ENCODE results near the gene EMC6. TPM values are rescaled to one million over a fixed set of nuclear protein-coding genes. Genes with fewer than 3 reads are reported as not detected.
A peak's percentile ranks its signal among the peaks of the same experiment; 100 is the strongest.
"Not testable (repeated sequence)": the region's sequence is repeated elsewhere in the genome, so short reads cannot be mapped to it uniquely, and the experiment has no call there.

Gene EMC6
- total and polyA plus RNA-seq, 5 donors = 55.2 to 137 (median 57.1) TPM

- Histone ChIP-seq H3K4me3 (ENCODE audit: low read length) (peak overlapping the region; percentile 53), H3K27ac (ENCODE audit: low read length) (peak overlapping the region; percentile 28), H3K27me3 (ENCODE audit: control insufficient read depth, insufficient read depth) (no peaks in the 10 kb centered on the region), H3K4me1 (ENCODE audit: control insufficient read depth, insufficient read depth, low read length) (no peaks in the 10 kb centered on the region), H3K9me3 (ENCODE audit: control insufficient read depth, low read length) (no peaks in the 10 kb centered on the region)
- intact Hi-C loops (cut with DNase I) = no loop called here
- 6% methylated on average over 17 of the region's 17 CpGs for WGBS
- peak; percentile 57 to 74 (median 63) for DNase-seq
- peak; percentile 79 to 80 for ATAC-seq
Measured at GRCh38 chr17:3695129-3695722, 26.6 kb downstream of the EMC6 start.

GRCh38 chr17:3695723-3696411, 27.3 kb downstream of the EMC6 start, which contains the start of gene P2RX5:
P2RX5 (minus strand) TSS chr17:3696155; CDS start chr17:3696005, 150 bp downstream.
- no peaks in the 10 kb centered on the region for H3K4me1 ChIP-seq (ENCODE audit: control insufficient read depth, insufficient read depth, low read length)
- WGBS = 1% methylated on average over 65 of the region's 65 CpGs
- intact Hi-C loops (cut with DNase I) = no loop called here
- peak within 1 kb of the TSS; percentile 38 for H3K27ac ChIP-seq (ENCODE audit: low read length)
- peak in 1 of 3 donors; percentile 66 for DNase-seq
- H3K4me3 ChIP-seq (ENCODE audit: low read length) = peak within 1 kb of the TSS; percentile 53
- ATAC-seq = peak; percentile 28 to 52
- H3K27me3 ChIP-seq (ENCODE audit: control insufficient read depth, insufficient read depth) = no peaks in the 10 kb centered on the region
- H3K9me3 ChIP-seq (ENCODE audit: control insufficient read depth, low read length) = no peaks in the 10 kb centered on the region

GRCh38 chr17:3697103-3697476, 28.5 kb downstream of the EMC6 start:
- no peaks in the 10 kb centered on the region for H3K4me1 ChIP-seq (ENCODE audit: control insufficient read depth, insufficient read depth, low read length)
- DNase-seq = no peak
- no peak overlapping the region for H3K27ac ChIP-seq (ENCODE audit: low read length)
- no peaks in the 10 kb centered on the region for H3K27me3 ChIP-seq (ENCODE audit: control insufficient read depth, insufficient read depth)
- H3K9me3 ChIP-seq (ENCODE audit: control insufficient read depth, low read length) = no peaks in the 10 kb centered on the region
- ATAC-seq = peak in 1 of 2 donors; percentile 22
- intact Hi-C loops (cut with DNase I) = no loop called here
- WGBS = 47% methylated on average over 12 of the region's 12 CpGs
- H3K4me3 ChIP-seq (ENCODE audit: low read length) = no peak overlapping the region

GRCh38 chr17:3698139-3698538, 29.5 kb downstream of the EMC6 start:
- no peaks in the 10 kb centered on the region for H3K27me3 ChIP-seq (ENCODE audit: control insufficient read depth, insufficient read depth)
- intact Hi-C loops (cut with DNase I) = no loop called here
- DNase-seq (no peak), ATAC-seq (no peak)
- no peaks in the 10 kb centered on the region for H3K4me1 ChIP-seq (ENCODE audit: control insufficient read depth, insufficient read depth, low read length)
- 75% methylated on average over 4 of the region's 4 CpGs for WGBS
- H3K9me3 ChIP-seq (ENCODE audit: control insufficient read depth, low read length) = no peaks in the 10 kb centered on the region
- H3K27ac ChIP-seq (ENCODE audit: low read length) = no peak overlapping the region
- no peak overlapping the region for H3K4me3 ChIP-seq (ENCODE audit: low read length)

GRCh38 chr17:3699951-3700350, 31.3 kb downstream of the EMC6 start:
- 89% methylated on average over 4 of the region's 4 CpGs for WGBS
- ATAC-seq (no peak), DNase-seq (no peak)
- no peaks in the 10 kb centered on the region for H3K9me3 ChIP-seq (ENCODE audit: control insufficient read depth, low read length)
- no peaks in the 10 kb centered on the region for H3K4me1 ChIP-seq (ENCODE audit: control insufficient read depth, insufficient read depth, low read length)
- H3K4me3 ChIP-seq (ENCODE audit: low read length) = no peak overlapping the region
- H3K27ac ChIP-seq (ENCODE audit: low read length) = no peak overlapping the region
- intact Hi-C loops (cut with DNase I) = no loop called here
- H3K27me3 ChIP-seq (ENCODE audit: control insufficient read depth, insufficient read depth) = no peaks in the 10 kb centered on the region

GRCh38 chr17:3702041-3702539, 33.5 kb downstream of the EMC6 start:
- 86% methylated on average over 7 of the region's 7 CpGs for WGBS
- ATAC-seq; H3K4me1 ChIP-seq (ENCODE audit: control insufficient read depth, insufficient read depth, low read length); H3K27ac ChIP-seq (ENCODE audit: low read length); H3K4me3 ChIP-seq (ENCODE audit: low read length); H3K27me3 ChIP-seq (ENCODE audit: control insufficient read depth, insufficient read depth); intact Hi-C loops (cut with DNase I); H3K9me3 ChIP-seq (ENCODE audit: control insufficient read depth, low read length); DNase-seq: not testable (repeated sequence)

- DNase-seq = no peak
- H3K27ac ChIP-seq (ENCODE audit: low read length) = no peak overlapping the region
- intact Hi-C loops (cut with DNase I) = no loop called here
- no peak overlapping the region for H3K4me3 ChIP-seq (ENCODE audit: low read length)
- no peaks in the 10 kb centered on the region for H3K27me3 ChIP-seq (ENCODE audit: control insufficient read depth, insufficient read depth)
- H3K9me3 ChIP-seq (ENCODE audit: control insufficient read depth, low read length) = no peaks in the 10 kb centered on the region
- no peaks in the 10 kb centered on the region for H3K4me1 ChIP-seq (ENCODE audit: control insufficient read depth, insufficient read depth, low read length)
- 85% methylated on average over 20 of the region's 20 CpGs for WGBS
- no peak for ATAC-seq
Measured at GRCh38 chr17:3704931-3705717, 36.5 kb downstream of the EMC6 start.

GRCh38 chr17:3705718-3705984, 37.0 kb downstream of the EMC6 start:
- not testable (repeated sequence) for ATAC-seq; H3K27ac ChIP-seq (ENCODE audit: low read length)

GRCh38 chr17:3708366-3708765, 39.8 kb downstream of the EMC6 start:
- WGBS = 57% methylated on average over 3 of the region's 3 CpGs
- ATAC-seq = no peak
- H3K9me3 ChIP-seq (ENCODE audit: control insufficient read depth, low read length) = no peaks in the 10 kb centered on the region
- intact Hi-C loops (cut with DNase I) = no loop called here
- H3K27me3 ChIP-seq (ENCODE audit: control insufficient read depth, insufficient read depth) = no peaks in the 10 kb centered on the region
- H3K4me3 ChIP-seq (ENCODE audit: low read length) = no peak overlapping the region
- no peaks in the 10 kb centered on the region for H3K4me1 ChIP-seq (ENCODE audit: control insufficient read depth, insufficient read depth, low read length)
- DNase-seq = no peak
- no peak overlapping the region for H3K27ac ChIP-seq (ENCODE audit: low read length)

More at GRCh38 chr17:3705718-3705984, 37.0 kb downstream of the EMC6 start:
- intact Hi-C loops (cut with DNase I); H3K4me3 ChIP-seq (ENCODE audit: low read length); DNase-seq; H3K9me3 ChIP-seq (ENCODE audit: control insufficient read depth, low read length); H3K4me1 ChIP-seq (ENCODE audit: control insufficient read depth, insufficient read depth, low read length); H3K27me3 ChIP-seq (ENCODE audit: control insufficient read depth, insufficient read depth): not testable (repeated sequence)
- WGBS = 97% methylated on average over 1 of the region's 1 CpG

GRCh38 chr17:3710951-3711383, 42.4 kb downstream of the EMC6 start:
- Histone ChIP-seq H3K27ac (ENCODE audit: low read length) (no peak overlapping the region), H3K4me3 (ENCODE audit: low read length) (no peak overlapping the region), H3K27me3 (ENCODE audit: control insufficient read depth, insufficient read depth) (no peaks in the 10 kb centered on the region), H3K4me1 (ENCODE audit: control insufficient read depth, insufficient read depth, low read length) (no peaks in the 10 kb centered on the region), H3K9me3 (ENCODE audit: control insufficient read depth, low read length) (no peaks in the 10 kb centered on the region)
- WGBS = 69% methylated on average over 5 of the region's 5 CpGs
- DNase-seq = no peak
- ATAC-seq = peak; percentile 19 to 46
- intact Hi-C loops (cut with DNase I) = no loop called here

- DNase-seq (no peak), ATAC-seq (no peak)
- H3K27ac ChIP-seq (ENCODE audit: low read length) = no peak overlapping the region
- no peaks in the 10 kb centered on the region for H3K4me1 ChIP-seq (ENCODE audit: control insufficient read depth, insufficient read depth, low read length)
- no peaks in the 10 kb centered on the region for H3K9me3 ChIP-seq (ENCODE audit: control insufficient read depth, low read length)
- intact Hi-C loops (cut with DNase I) = no loop called here
- no peaks in the 10 kb centered on the region for H3K27me3 ChIP-seq (ENCODE audit: control insufficient read depth, insufficient read depth)
- no peak overlapping the region for H3K4me3 ChIP-seq (ENCODE audit: low read length)
- 81% methylated on average over 13 of the region's 13 CpGs for WGBS
Measured at GRCh38 chr17:3712811-3713463, 44.3 kb downstream of the EMC6 start.
